KMS-11 (cell line): Measurements from ENCODE around the gene MMP28.

Experiments
- H2AFZ ChIP-seq: fragments of 200-600 bp; sonication (generic); 2 replicates; pipeline ENCODE4 v1.6.1; 2016; ENCODE audit warnings: antibody characterized with exemption, mixed run types, low read depth
- H3K27ac ChIP-seq: fragments of 200-600 bp; sonication (generic); 2 replicates; pipeline ENCODE4 v1.6.1; 2016; ENCODE audit warnings: mild to moderate bottlenecking, mixed run types
- H3K27me3 ChIP-seq: fragments of 200-600 bp; sonication (generic); 2 replicates; pipeline ENCODE4 v1.6.1; 2017; ENCODE audit warnings: mild to moderate bottlenecking, low read depth, mixed run types, moderate library complexity; ENCODE audit not compliant: insufficient read depth
- H3K36me3 ChIP-seq: fragments of 200-600 bp; sonication (generic); 2 replicates; pipeline ENCODE4 v1.6.1; 2017; ENCODE audit warnings: mild to moderate bottlenecking, mixed run types; ENCODE audit not compliant: insufficient read depth
- H3K4me1 ChIP-seq: fragments of 200-600 bp; sonication (generic); 2 replicates; pipeline ENCODE4 v1.6.1; 2016; ENCODE audit warnings: mild to moderate bottlenecking, low read depth, mixed run types; ENCODE audit not compliant: poor library complexity, severe bottlenecking
- H3K4me2 ChIP-seq: fragments of 200-600 bp; sonication (generic); 2 replicates; pipeline ENCODE4 v1.7.0; 2016; ENCODE audit warnings: mild to moderate bottlenecking, mixed run types
- H3K4me3 ChIP-seq: fragments of 200-600 bp; sonication (generic); IDR thresholded peaks from 2 replicates; pipeline ENCODE4 v1.6.1; 2017; ENCODE audit warnings: low read depth, low read length, mixed read lengths; ENCODE audit not compliant: insufficient read depth
- H3K79me2 ChIP-seq: fragments of 200-600 bp; sonication (generic); 2 replicates; pipeline ENCODE4 v1.6.1; 2016; ENCODE audit warnings: low read depth, mixed run types; ENCODE audit not compliant: insufficient read depth
- H3K9ac ChIP-seq: fragments of 200-600 bp; sonication (generic); 2 replicates; pipeline ENCODE4 v1.6.1; 2016; ENCODE audit warnings: mild to moderate bottlenecking, mixed run types
- H4K20me1 ChIP-seq: fragments of 200-600 bp; sonication (generic); 2 replicates; pipeline ENCODE4 v1.6.1; 2016; ENCODE audit warnings: mild to moderate bottlenecking, mixed run types; ENCODE audit not compliant: insufficient read depth
- TF ChIP-seq, protein P1 (sequence below): fragments of 200-600 bp; sonication (generic); conservative IDR thresholded peaks from 2 replicates; pipeline ENCODE4 v1.6.1; 2017; ENCODE audit warnings: low read depth, mild to moderate bottlenecking, antibody characterized with exemption, low read length, moderate library complexity, mixed read lengths

The MMP28 gene, protein sequence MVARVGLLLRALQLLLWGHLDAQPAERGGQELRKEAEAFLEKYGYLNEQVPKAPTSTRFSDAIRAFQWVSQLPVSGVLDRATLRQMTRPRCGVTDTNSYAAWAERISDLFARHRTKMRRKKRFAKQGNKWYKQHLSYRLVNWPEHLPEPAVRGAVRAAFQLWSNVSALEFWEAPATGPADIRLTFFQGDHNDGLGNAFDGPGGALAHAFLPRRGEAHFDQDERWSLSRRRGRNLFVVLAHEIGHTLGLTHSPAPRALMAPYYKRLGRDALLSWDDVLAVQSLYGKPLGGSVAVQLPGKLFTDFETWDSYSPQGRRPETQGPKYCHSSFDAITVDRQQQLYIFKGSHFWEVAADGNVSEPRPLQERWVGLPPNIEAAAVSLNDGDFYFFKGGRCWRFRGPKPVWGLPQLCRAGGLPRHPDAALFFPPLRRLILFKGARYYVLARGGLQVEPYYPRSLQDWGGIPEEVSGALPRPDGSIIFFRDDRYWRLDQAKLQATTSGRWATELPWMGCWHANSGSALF

DNA sequence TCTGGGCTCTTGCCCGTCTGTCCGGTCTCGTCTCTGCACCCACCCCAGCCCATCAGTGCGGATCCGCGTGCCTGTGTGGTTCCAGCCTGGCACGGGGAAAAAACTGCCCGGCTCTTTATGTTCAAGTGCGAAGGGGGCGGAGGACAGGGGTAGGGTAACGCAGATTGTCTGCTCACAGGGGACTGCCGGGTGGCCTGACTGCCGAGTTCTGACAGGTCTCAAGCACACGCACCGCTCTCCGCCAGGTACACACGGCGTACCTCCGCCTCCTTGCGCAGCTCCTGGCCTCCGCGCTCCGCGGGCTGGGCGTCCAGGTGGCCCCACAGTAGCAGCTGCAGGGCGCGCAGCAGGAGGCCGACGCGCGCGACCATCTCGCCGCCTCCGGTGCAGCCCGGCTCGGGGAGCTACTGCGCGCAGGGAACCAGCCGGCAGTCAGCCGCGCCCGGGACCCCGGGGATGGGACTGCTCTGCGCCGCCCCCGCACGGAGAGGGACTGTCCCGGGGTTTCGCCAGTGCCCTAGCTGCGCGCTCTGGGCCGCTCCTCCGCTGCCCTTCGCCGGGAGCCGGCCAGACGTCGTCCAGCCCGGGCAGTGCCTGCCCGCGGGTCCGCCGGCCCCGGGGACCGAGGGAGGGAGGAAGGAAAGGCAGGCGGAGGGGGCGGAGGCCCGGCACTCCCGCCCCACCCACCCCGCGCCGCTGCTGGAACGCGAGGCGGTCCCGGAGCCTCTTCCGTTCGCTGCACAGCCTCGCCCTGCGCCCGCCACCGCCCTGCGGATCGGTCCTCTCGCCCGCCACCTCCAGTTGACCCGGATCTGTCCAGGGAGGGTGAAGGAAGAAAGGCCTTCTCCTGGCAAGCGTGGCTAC is at the start of gene MMP28:
Gene MMP28 (minus strand): TSS at position 635 of the 864 bp plus-strand sequence. CDS start 264 bp downstream, at position 371.
- H3K4me3 ChIP-seq: no peak within 1 kb of the TSS
- H3K4me2 ChIP-seq: no peak within 1 kb of the TSS
- no peaks in the 10 kb centered on the region for H3K79me2 ChIP-seq
- H2AFZ ChIP-seq: no peak within 1 kb of the TSS; the same call in 1 of the 2 replicates
- TF ChIP-seq, protein P1, sequence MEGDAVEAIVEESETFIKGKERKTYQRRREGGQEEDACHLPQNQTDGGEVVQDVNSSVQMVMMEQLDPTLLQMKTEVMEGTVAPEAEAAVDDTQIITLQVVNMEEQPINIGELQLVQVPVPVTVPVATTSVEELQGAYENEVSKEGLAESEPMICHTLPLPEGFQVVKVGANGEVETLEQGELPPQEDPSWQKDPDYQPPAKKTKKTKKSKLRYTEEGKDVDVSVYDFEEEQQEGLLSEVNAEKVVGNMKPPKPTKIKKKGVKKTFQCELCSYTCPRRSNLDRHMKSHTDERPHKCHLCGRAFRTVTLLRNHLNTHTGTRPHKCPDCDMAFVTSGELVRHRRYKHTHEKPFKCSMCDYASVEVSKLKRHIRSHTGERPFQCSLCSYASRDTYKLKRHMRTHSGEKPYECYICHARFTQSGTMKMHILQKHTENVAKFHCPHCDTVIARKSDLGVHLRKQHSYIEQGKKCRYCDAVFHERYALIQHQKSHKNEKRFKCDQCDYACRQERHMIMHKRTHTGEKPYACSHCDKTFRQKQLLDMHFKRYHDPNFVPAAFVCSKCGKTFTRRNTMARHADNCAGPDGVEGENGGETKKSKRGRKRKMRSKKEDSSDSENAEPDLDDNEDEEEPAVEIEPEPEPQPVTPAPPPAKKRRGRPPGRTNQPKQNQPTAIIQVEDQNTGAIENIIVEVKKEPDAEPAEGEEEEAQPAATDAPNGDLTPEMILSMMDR: no peak
- no peaks in the 10 kb centered on the region for H3K4me1 ChIP-seq
- H4K20me1 ChIP-seq: no peaks in the 10 kb centered on the region
- H3K36me3 ChIP-seq: no peaks in the 10 kb centered on the region
- no peak within 1 kb of the TSS for H3K27ac ChIP-seq
- no peak within 1 kb of the TSS for H3K9ac ChIP-seq
- H3K27me3 ChIP-seq: peaks cover 15% of the 10 kb centered on the region; the same call in 1 of the 2 replicates

DNA sequence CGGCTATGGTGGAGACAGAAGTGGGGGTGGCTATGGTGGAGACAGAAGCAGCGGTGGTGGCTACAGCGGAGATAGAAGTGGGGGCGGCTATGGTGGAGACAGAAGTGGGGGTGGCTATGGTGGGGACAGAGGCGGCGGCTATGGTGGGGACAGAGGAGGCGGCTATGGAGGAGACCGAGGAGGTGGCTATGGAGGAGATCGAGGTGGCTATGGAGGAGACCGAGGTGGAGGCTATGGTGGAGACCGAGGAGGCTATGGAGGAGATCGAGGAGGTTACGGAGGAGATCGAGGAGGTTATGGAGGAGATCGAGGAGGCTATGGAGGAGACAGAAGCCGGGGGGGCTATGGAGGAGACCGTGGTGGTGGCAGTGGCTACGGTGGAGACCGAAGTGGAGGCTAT is 49.1 kb upstream of the MMP28 start:
- H3K4me3 ChIP-seq: no peak overlapping the region
- H3K79me2 ChIP-seq: no peaks in the 10 kb centered on the region; the same call in 1 of the 2 replicates
- H4K20me1 ChIP-seq: no peaks in the 10 kb centered on the region
- peaks cover 8% of the 10 kb centered on the region for H3K4me1 ChIP-seq
- TF ChIP-seq, protein P1: no peak
- no peak overlapping the region for H2AFZ ChIP-seq
- H3K36me3 ChIP-seq: no peaks in the 10 kb centered on the region; the same call in 1 of the 2 replicates
- H3K27me3 ChIP-seq: no peaks in the 10 kb centered on the region
- no peak overlapping the region for H3K4me2 ChIP-seq
- H3K27ac ChIP-seq: no peak overlapping the region
- no peak overlapping the region for H3K9ac ChIP-seq

DNA sequence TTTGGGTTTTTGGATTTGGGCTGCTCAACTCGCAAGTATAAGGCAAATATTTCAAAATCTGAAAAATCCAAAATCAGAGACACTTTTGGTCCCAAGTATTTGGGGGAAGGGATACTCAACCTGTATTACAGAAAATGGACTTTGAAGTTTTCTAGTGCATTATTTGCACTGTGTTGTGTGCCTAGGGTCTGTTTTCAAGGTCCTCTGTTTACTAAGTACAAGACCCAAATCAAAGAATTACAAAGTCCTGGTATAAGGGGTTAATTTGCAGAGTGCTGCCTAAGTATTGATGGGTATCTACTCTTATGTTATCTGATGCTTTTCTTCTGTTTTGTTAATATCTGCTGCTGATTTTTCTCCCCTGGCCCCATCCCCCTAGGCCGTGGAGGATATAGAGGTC is 48.3 kb upstream of the MMP28 start:
- no peak overlapping the region for H3K4me2 ChIP-seq
- H2AFZ ChIP-seq: no peak overlapping the region
- H3K27ac ChIP-seq: no peak overlapping the region
- H3K9ac ChIP-seq: no peak overlapping the region
- H4K20me1 ChIP-seq: no peaks in the 10 kb centered on the region
- TF ChIP-seq, protein P1: no peak
- H3K4me1 ChIP-seq: peaks cover 8% of the 10 kb centered on the region
- H3K79me2 ChIP-seq: no peaks in the 10 kb centered on the region; the same call in 1 of the 2 replicates
- no peak overlapping the region for H3K4me3 ChIP-seq
- peaks cover 2% of the 10 kb centered on the region; the same call in 1 of the 2 replicates for H3K36me3 ChIP-seq
- H3K27me3 ChIP-seq: no peaks in the 10 kb centered on the region

DNA sequence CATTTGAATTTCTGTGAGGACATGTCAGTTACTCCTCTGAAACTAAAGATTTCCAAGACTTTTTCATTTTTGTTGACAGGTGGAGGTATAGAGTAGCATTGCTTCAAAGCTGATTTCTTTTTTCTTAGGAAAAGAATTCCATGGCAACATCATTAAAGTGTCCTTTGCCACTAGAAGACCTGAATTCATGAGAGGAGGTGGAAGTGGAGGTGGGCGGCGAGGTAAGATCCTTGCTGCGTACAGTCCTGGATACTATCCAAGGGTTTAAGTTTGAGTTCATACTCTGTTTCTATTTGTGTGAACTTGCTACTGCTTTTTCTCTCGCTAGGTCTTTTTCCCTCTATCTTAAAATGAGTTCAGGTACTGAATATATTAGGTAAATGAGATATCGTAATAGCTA is 46.8 kb upstream of the MMP28 start:
- Histone ChIP-seq H3K4me3 (no peak overlapping the region), H3K4me2 (no peak overlapping the region), H2AFZ (no peak overlapping the region), H3K79me2 (no peaks in the 10 kb centered on the region; the same call in 1 of the 2 replicates), H4K20me1 (no peaks in the 10 kb centered on the region), H3K27me3 (no peaks in the 10 kb centered on the region), H3K36me3 (peaks cover 10% of the 10 kb centered on the region; the same call in 1 of the 2 replicates), H3K9ac (no peak overlapping the region), H3K27ac (no peak overlapping the region), H3K4me1 (peaks cover 8% of the 10 kb centered on the region)
- TF ChIP-seq, protein P1: no peak
